Naive thymus-derived CD4-positive, alpha-beta T cell (primary cell): ENCODE measurements around the gene TMEM132D. TPM values are rescaled to one million over a fixed set of nuclear protein-coding genes. Genes with fewer than 3 reads are reported as not detected.

Experiments
- ATAC-seq: fragments of 150-1000 bp; cut with Tn5 transposase; 2 replicates; pipeline ENCODE4 v1.10.0; 2021; ENCODE audit warnings: mild to moderate bottlenecking, moderate library complexity
- CTCF ChIA-PET: fragments of 350-600 bp; sonication (Branson Sonifier 250); formaldehyde crosslinking; loops from one replicate; lab custom pipeline; 2021; ENCODE audit warnings: antibody characterized with exemption; lab: Charles Lee
- POLR2A ChIA-PET: fragments of 350-600 bp; sonication (Branson Sonifier 250); formaldehyde crosslinking; loops from one replicate; lab custom pipeline; 2021; ENCODE audit warnings: antibody characterized with exemption, inconsistent platforms; lab: Charles Lee
- DNase-seq, 9 donors: peaks; one replicate each; pipeline versions ENCODE4 v3.0.0 to v3.0.0-alpha.2; 2020 to 2022; ENCODE audit warnings: mixed read lengths in 1 of 9
- H3K27ac ChIP-seq: one replicate; pipeline ENCODE4 v1.7.0; 2013; ENCODE audit warnings: mild to moderate bottlenecking, low read depth, low read length, moderate library complexity
- H3K27me3 ChIP-seq, 2 donors: one replicate each; pipeline ENCODE4 v1.7.0; 2013; ENCODE audit warnings: low read length in 2 of 2, mild to moderate bottlenecking in 2 of 2, moderate library complexity in 2 of 2; ENCODE audit not compliant: control insufficient read depth in 2 of 2, insufficient read depth in 2 of 2
- H3K36me3 ChIP-seq, 3 experiments: 1 replicate in 2 of 3; 2 replicates in 1 of 3; pipeline ENCODE4 v1.7.0; 2013; ENCODE audit warnings: low read length in 3 of 3, mild to moderate bottlenecking in 3 of 3, moderate library complexity in 1 of 3; ENCODE audit not compliant: insufficient read depth in 3 of 3, control insufficient read depth in 2 of 3
- H3K4me1 ChIP-seq, 2 donors: one replicate each; pipeline ENCODE4 v1.7.0; 2013; ENCODE audit warnings: low read length in 2 of 2, mild to moderate bottlenecking in 2 of 2, moderate library complexity in 1 of 2; ENCODE audit not compliant: control insufficient read depth in 2 of 2, insufficient read depth in 2 of 2
- H3K4me3 ChIP-seq: 2 replicates; pipeline ENCODE4 v1.7.0; 2013; ENCODE audit warnings: mild to moderate bottlenecking, low read length
- H3K9me3 ChIP-seq, 3 experiments: 1 replicate in 2 of 3; 2 replicates in 1 of 3; pipeline ENCODE4 v1.7.0; 2013; ENCODE audit warnings: low read length in 3 of 3; ENCODE audit not compliant: control insufficient read depth in 2 of 3
- H3K27ac Mint-ChIP-seq, 9 donors: one replicate each; pipeline ENCODE4 v1.8.0; 2020 to 2022; ENCODE audit warnings: mixed read lengths in 9 of 9, mild to moderate bottlenecking in 8 of 9, moderate library complexity in 5 of 9, inconsistent platforms in 2 of 9
- H3K27me3 Mint-ChIP-seq, 5 donors: one replicate each; pipeline ENCODE4 v1.8.0; 2021 to 2022; ENCODE audit warnings: mixed read lengths in 5 of 5, mild to moderate bottlenecking in 1 of 5
- H3K36me3 Mint-ChIP-seq, 5 donors: one replicate each; pipeline ENCODE4 v1.8.0; 2020 to 2022; ENCODE audit warnings: mixed read lengths in 5 of 5, mild to moderate bottlenecking in 3 of 5, inconsistent platforms in 1 of 5
- H3K4me1 Mint-ChIP-seq, 7 donors: one replicate each; pipeline ENCODE4 v1.8.0; 2020 to 2022; ENCODE audit warnings: mixed read lengths in 7 of 7, mild to moderate bottlenecking in 3 of 7, inconsistent platforms in 1 of 7
- H3K4me3 Mint-ChIP-seq, 10 donors: one replicate each; pipeline ENCODE4 v1.8.0; 2020 to 2022; ENCODE audit warnings: mild to moderate bottlenecking in 10 of 10, mixed read lengths in 10 of 10, moderate library complexity in 6 of 10, inconsistent platforms in 2 of 10
- H3K9me3 Mint-ChIP-seq, 11 donors: one replicate each; pipeline ENCODE4 v1.8.0; 2020 to 2022; ENCODE audit warnings: mixed read lengths in 11 of 11, mild to moderate bottlenecking in 4 of 11, inconsistent platforms in 1 of 11, moderate library complexity in 1 of 11
- intact Hi-C, 2 donors: fragments of 100-400 bp; cut with micrococcal nuclease; formaldehyde crosslinking; loops; one replicate each; pipeline ENCODE4 v1.15.1; 2023
- polyA plus RNA-seq, 2 donors: library from polyadenylated mRNA; unstranded; fragments of 300-500 nt; fragmentation: Illumina TruSeq; gene quantifications; one replicate each; pipeline ENCODE4 v1.2.3, GENCODE V29; 2021
- total RNA-seq, 6 experiments: library from RNA in 5 of 6; stranded (reverse) in 5 of 6; gene quantifications; 1 replicate in 5 of 6; 2 replicates in 1 of 6; pipeline ENCODE4 v1.2.3 and lab custom pipeline; 2021 to 2026

TMEM132D gene
- total and polyA plus RNA-seq, 7 experiments from 2014 or later = not detected

DNA sequence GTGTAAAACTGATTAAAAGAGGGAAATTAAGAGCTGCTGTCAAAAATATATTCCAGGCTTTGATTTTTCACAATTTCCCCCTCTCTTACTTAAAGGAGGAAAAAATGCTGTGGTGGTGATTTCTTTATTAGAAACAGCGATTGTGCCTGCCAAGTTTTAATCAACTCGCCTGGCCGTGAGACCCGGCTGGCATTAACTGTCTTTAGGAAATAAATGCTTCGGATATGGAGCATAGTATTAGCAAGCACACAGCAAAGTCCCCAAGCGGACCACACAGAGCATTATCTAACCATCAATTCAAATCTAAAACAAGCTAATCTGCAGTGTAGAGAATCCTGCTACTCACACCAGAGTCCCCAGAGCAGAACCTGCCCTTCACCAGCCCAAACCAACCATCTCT lies 457.1 kb downstream of the TMEM132D start:
- ATAC-seq (no peak), DNase-seq (no peak)
- Mint-ChIP-seq H3K4me1 (no peaks in the 10 kb centered on the region), H3K27me3 (no peaks in the 10 kb centered on the region), H3K4me3 (no peak overlapping the region), H3K27ac (no peak overlapping the region), H3K9me3 (peaks cover 0 to 12% (median 0%) of the 10 kb centered on the region in 11 donors), H3K36me3 (no peaks in the 10 kb centered on the region)
- no peaks in the 10 kb centered on the region for H3K36me3 ChIP-seq
- H3K4me1 ChIP-seq = no peaks in the 10 kb centered on the region
- H3K4me3 ChIP-seq = no peak overlapping the region
- peaks cover 0 to 5% (median 0%) of the 10 kb centered on the region in 3 experiments for H3K9me3 ChIP-seq
- ChIA-PET POLR2A (no interaction called here), CTCF (no interaction called here)
- no peak overlapping the region for H3K27ac ChIP-seq
- no peaks in the 10 kb centered on the region for H3K27me3 ChIP-seq
- intact Hi-C loops = no loop called here

DNA sequence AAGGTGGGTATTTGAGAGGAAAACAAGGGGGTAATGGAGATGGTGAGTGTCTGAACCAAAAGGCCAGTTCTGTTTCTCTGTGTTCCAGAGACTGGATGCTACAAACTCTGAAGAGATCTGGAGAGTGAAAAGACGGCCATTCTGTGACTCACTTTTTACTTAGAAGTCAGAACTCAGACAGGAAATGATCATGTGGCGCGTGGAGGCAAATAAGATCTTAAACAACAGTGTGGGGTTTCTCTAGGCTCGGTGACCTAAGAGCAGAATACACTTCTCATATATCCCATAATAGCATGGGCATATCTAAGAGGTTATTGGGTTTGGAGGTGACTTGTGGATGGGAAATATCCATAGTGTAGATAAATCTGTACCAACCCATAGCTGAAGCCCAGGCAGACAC lies 463.5 kb downstream of the TMEM132D start:
- H3K27ac Mint-ChIP-seq = no peak overlapping the region
- Histone ChIP-seq H3K4me3 (no peak overlapping the region), H3K36me3 (no peaks in the 10 kb centered on the region), H3K27me3 (no peaks in the 10 kb centered on the region), H3K9me3 (peaks cover 0 to 5% (median 0%) of the 10 kb centered on the region in 3 experiments), H3K27ac (no peak overlapping the region), H3K4me1 (no peaks in the 10 kb centered on the region)
- no peak overlapping the region for H3K4me3 Mint-ChIP-seq
- no peaks in the 10 kb centered on the region for H3K4me1 Mint-ChIP-seq
- no peaks in the 10 kb centered on the region for H3K36me3 Mint-ChIP-seq
- POLR2A ChIA-PET = no interaction called here
- CTCF ChIA-PET = no interaction called here
- no peaks in the 10 kb centered on the region for H3K27me3 Mint-ChIP-seq
- peaks cover 0 to 33% (median 12%) of the 10 kb centered on the region in 11 donors for H3K9me3 Mint-ChIP-seq
- intact Hi-C loops = no loop called here
- no peak for DNase-seq
- no peak for ATAC-seq

DNA sequence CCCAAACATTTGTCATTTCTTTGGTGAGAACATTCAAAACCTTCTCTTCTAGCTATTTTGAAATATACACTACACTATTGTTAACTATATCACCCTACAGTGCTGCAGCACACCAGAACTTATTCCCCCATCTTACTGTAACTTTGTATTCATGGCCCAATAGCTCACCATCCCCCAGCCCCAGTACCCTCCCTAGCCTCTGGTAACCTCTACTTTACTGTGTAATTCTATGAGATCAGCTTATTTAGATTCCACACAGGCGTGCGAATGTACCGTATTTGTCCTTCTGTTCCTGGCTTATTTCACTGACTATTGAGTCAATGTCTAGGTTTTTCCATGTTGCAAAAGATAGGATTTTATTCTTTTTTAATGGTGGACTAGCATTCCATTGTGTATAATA lies 469.0 kb downstream of the TMEM132D start:
- ChIA-PET POLR2A (no interaction called here), CTCF (no interaction called here)
- H3K27me3 ChIP-seq = no peaks in the 10 kb centered on the region
- H3K4me1 ChIP-seq = no peaks in the 10 kb centered on the region
- H3K27ac Mint-ChIP-seq = no peak overlapping the region
- H3K4me3 ChIP-seq = no peak overlapping the region
- H3K9me3 ChIP-seq = peaks cover 0 to 3% (median 0%) of the 10 kb centered on the region in 3 experiments
- H3K27ac ChIP-seq = no peak overlapping the region
- H3K36me3 ChIP-seq = no peaks in the 10 kb centered on the region
- ATAC-seq (no peak), DNase-seq (no peak)
- no peaks in the 10 kb centered on the region for H3K4me1 Mint-ChIP-seq
- H3K27me3 Mint-ChIP-seq = no peaks in the 10 kb centered on the region
- intact Hi-C loops = no loop called here
- no peak overlapping the region for H3K4me3 Mint-ChIP-seq
- H3K9me3 Mint-ChIP-seq = peaks cover 0 to 28% (median 18%) of the 10 kb centered on the region in 11 donors
- peaks cover 0 to 4% (median 0%) of the 10 kb centered on the region in 5 donors for H3K36me3 Mint-ChIP-seq

DNA sequence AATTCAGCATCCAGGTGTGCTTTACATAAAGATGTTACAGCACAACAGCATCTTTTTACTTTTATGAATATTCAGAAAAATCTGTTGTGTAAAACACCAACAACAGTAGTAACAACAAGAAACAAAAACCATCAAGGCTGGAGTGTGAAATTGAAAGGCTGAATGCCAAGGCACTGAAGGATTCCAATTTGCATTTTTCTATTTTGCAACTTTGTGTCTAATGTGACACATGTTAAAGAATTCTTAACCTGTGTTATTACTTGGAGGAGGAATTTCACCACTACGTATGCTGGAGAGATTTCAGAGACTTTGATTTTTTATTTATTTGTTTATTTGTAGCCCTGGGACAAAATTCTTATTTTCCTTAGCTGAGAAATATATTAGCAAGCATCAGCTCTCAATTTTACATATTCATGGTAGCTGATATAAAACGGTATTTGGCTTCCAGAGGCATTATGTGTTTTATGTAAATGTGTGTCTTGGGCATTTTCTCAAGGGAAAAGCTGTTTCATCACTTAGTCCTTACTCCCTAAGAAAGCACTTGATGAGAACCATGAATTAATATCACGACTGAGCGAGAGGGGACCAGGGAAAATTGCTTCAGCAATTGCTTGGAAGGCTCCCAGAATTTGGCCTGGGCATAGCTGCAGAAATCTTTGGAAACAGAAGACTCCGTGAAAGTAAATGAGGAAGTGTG lies 475.4 kb downstream of the TMEM132D start:
- peaks cover 0 to 5% (median 0%) of the 10 kb centered on the region in 3 experiments for H3K9me3 ChIP-seq
- peaks cover 0 to 18% (median 9%) of the 10 kb centered on the region in 11 donors for H3K9me3 Mint-ChIP-seq
- H3K27me3 Mint-ChIP-seq = peaks cover 0 to under 1% (median 0%) of the 10 kb centered on the region in 5 donors
- ChIA-PET CTCF (no interaction called here), POLR2A (no interaction called here)
- H3K27ac Mint-ChIP-seq = no peak overlapping the region
- no peak for ATAC-seq
- no peaks in the 10 kb centered on the region for H3K36me3 ChIP-seq
- no peak overlapping the region for H3K27ac ChIP-seq
- no peaks in the 10 kb centered on the region for H3K4me1 ChIP-seq
- H3K4me3 ChIP-seq = no peak overlapping the region
- H3K4me1 Mint-ChIP-seq = no peaks in the 10 kb centered on the region
- intact Hi-C loops = no loop called here
- peaks cover 0 to 4% (median 0%) of the 10 kb centered on the region in 5 donors for H3K36me3 Mint-ChIP-seq
- no peaks in the 10 kb centered on the region for H3K27me3 ChIP-seq
- H3K4me3 Mint-ChIP-seq = no peak overlapping the region
- no peak for DNase-seq

DNA sequence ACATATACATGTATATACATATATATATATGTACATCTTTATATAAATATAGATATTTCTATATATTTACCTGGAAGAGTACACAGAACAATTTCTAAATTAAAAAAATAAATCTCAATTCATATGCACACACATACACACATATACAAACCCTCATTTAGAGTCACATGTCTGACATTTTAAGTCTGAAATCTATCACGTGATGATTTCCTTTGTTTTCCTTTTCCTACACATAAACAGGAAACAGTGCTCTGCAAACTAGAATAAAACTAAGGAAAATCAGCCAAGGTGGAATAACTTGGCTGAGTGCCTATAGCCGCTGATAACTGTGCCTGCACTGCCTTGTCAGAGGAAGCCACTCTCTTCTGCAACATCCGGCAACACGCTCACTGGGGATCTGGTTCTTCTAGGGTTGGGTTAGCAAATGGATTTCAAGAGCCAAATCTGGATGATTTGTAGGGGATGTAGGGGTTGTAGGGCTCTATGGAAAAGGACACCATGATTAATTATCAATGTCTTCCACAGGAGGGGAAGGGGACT lies 480.7 kb downstream of the TMEM132D start:
- no peaks in the 10 kb centered on the region for H3K4me1 ChIP-seq
- ChIA-PET CTCF (no interaction called here), POLR2A (no interaction called here)
- H3K27ac Mint-ChIP-seq = no peak overlapping the region
- no peaks in the 10 kb centered on the region for H3K36me3 ChIP-seq
- H3K4me1 Mint-ChIP-seq = no peaks in the 10 kb centered on the region
- DNase-seq = no peak
- H3K4me3 ChIP-seq = no peak overlapping the region
- H3K27ac ChIP-seq = no peak overlapping the region
- H3K27me3 ChIP-seq = no peaks in the 10 kb centered on the region
- H3K9me3 ChIP-seq = peaks cover 0 to 4% (median 0%) of the 10 kb centered on the region in 3 experiments
- intact Hi-C loops = no loop called here
- no peaks in the 10 kb centered on the region for H3K36me3 Mint-ChIP-seq
- H3K9me3 Mint-ChIP-seq = peaks cover 0 to 14% (median 7%) of the 10 kb centered on the region in 11 donors
- no peak overlapping the region for H3K4me3 Mint-ChIP-seq
- peaks cover 0 to 3% (median 0%) of the 10 kb centered on the region in 5 donors for H3K27me3 Mint-ChIP-seq
- no peak for ATAC-seq

DNA sequence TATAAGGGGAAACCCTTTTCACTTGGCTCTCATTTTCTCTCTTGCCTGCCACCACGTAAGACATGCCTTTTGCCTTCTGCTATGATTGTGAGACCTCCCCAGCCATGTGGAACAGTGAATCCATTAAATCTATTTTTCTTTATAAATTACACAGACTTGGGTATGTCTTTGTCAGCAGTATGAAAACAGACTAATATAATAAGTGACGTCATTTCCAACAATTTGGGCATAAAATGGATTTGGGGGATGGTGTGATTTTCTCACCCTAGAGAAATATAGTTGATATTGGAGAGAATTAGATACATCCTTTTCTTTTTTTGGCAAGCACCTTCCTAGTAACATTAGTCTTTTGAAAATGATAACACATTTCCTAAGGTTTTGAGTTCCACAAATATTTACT lies 490.5 kb downstream of the TMEM132D start:
- intact Hi-C loops = no loop called here
- no peaks in the 10 kb centered on the region for H3K4me1 Mint-ChIP-seq
- Histone ChIP-seq H3K27me3 (no peaks in the 10 kb centered on the region), H3K27ac (no peak overlapping the region), H3K36me3 (no peaks in the 10 kb centered on the region), H3K9me3 (no peaks in the 10 kb centered on the region), H3K4me3 (no peak overlapping the region), H3K4me1 (no peaks in the 10 kb centered on the region)
- ATAC-seq (no peak), DNase-seq (no peak)
- no peak overlapping the region for H3K27ac Mint-ChIP-seq
- CTCF ChIA-PET = no interaction called here
- POLR2A ChIA-PET = no interaction called here
- no peak overlapping the region for H3K4me3 Mint-ChIP-seq
- peaks cover 0 to 21% (median 7%) of the 10 kb centered on the region in 11 donors for H3K9me3 Mint-ChIP-seq
- no peaks in the 10 kb centered on the region for H3K36me3 Mint-ChIP-seq
- no peaks in the 10 kb centered on the region for H3K27me3 Mint-ChIP-seq

DNA sequence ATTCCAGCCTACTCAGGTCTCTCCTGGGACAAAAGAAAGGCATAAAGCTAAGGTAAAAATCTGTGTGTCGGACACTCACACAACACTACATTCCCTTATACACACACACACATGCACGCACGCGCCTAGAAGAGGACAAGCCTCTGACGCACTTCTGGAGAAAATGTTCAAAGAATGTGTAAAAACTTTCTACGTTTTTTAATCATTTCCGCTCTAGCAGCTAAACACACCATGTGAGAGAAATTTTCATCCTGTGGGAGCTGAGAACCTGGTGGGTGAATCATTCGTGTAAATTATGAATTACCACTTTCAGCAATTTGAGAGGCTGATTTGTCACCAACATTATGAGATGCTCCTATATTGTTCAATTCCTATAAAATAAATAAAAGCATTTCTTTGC lies 494.5 kb downstream of the TMEM132D start:
- no peaks in the 10 kb centered on the region for H3K27me3 Mint-ChIP-seq
- H3K4me3 Mint-ChIP-seq = no peak overlapping the region
- H3K36me3 Mint-ChIP-seq = no peaks in the 10 kb centered on the region
- Histone ChIP-seq H3K4me1 (no peaks in the 10 kb centered on the region), H3K9me3 (no peaks in the 10 kb centered on the region), H3K27me3 (no peaks in the 10 kb centered on the region), H3K36me3 (no peaks in the 10 kb centered on the region), H3K4me3 (no peak overlapping the region), H3K27ac (no peak overlapping the region)
- CTCF ChIA-PET = no interaction called here
- no peak for ATAC-seq
- intact Hi-C loops = no loop called here
- DNase-seq = no peak
- no peak overlapping the region for H3K27ac Mint-ChIP-seq
- no peaks in the 10 kb centered on the region for H3K4me1 Mint-ChIP-seq
- peaks cover 0 to 9% (median 3%) of the 10 kb centered on the region in 11 donors for H3K9me3 Mint-ChIP-seq
- POLR2A ChIA-PET = no interaction called here
